Psoas muscle (tissue), 8 donors: Measurements from ENCODE around the gene USP19. TPM values are rescaled to one million over a fixed set of nuclear protein-coding genes. Genes with fewer than 3 reads are reported as not detected.

Experiments
- ATAC-seq, 4 donors: fragments of 200-7000 bp; cut with Tn5 transposase; one replicate each; pipeline ENCODE4 v1.9.1; 2020; ENCODE audit warnings: moderate library complexity in 3 of 4, mild to moderate bottlenecking in 2 of 4
- DNase-seq, 2 donors: peaks; one replicate each; pipeline ENCODE4 v3.0.0-alpha.2; 2020
- H3K27ac ChIP-seq: fragments of 200-600 bp; one replicate; pipeline ENCODE4 v1.8.0; 2022
- H3K27me3 ChIP-seq, 3 donors: fragments of 200-600 bp in 1 of 3; one replicate each; pipeline versions ENCODE4 v1.6.1 to v1.8.0; 2013 to 2022; ENCODE audit warnings: low read length in 2 of 3, mild to moderate bottlenecking in 2 of 3, moderate library complexity in 1 of 3; ENCODE audit not compliant: insufficient read depth in 3 of 3
- H3K36me3 ChIP-seq, 2 donors: fragments of 200-600 bp in 1 of 2; one replicate each; pipeline versions ENCODE4 v1.6.1 to v1.8.0; 2013 to 2022; ENCODE audit warnings: low read depth in 1 of 2, mild to moderate bottlenecking in 1 of 2, moderate library complexity in 1 of 2; ENCODE audit not compliant: insufficient read depth in 1 of 2
- H3K4me1 ChIP-seq: fragments of 200-600 bp; one replicate; pipeline ENCODE4 v1.8.0; 2022
- H3K4me3 ChIP-seq: fragments of 200-600 bp; one replicate; pipeline ENCODE4 v1.8.0; 2022; ENCODE audit warnings: mild to moderate bottlenecking
- H3K9me3 ChIP-seq: fragments of 200-600 bp; one replicate; pipeline ENCODE4 v1.8.0; 2022
- CTCF ChIP-seq: fragments of 200-600 bp; IDR thresholded peaks from one replicate; pipeline ENCODE4 v1.8.0; 2022; ENCODE audit warnings: antibody characterized with exemption
- WGBS, 3 donors: extraction: QIAGEN DNeasy Blood & Tissue Kit; methylation state at CpG; one replicate each; pipeline versions ENCODE4 v1.1.6 to v1.1.7; 2013; 5-methylcytosine and 5-hydroxymethylcytosine counted together
- intact Hi-C, 2 donors: fragments of 100-400 bp; cut with DNase I; formaldehyde crosslinking; loops; one replicate each; pipeline versions ENCODE4 v1.11.0 to v1.14.2; 2022
- polyA plus RNA-seq, 3 donors: library from polyadenylated mRNA; stranded (reverse); fragments of 200-250 nt; gene quantifications; one replicate each; pipeline ENCODE4 v1.2.3, GENCODE V29; 2013
- total RNA-seq, 4 donors: library from RNA; stranded (reverse); fragmentation: NEBNext Ultra II Directional in 2 of 4; extraction: Animal tissue kit (Norgen Biotek cat#: 25700) in 2 of 4; gene quantifications; one replicate each; pipeline versions ENCODE4 v1.2.1 to v1.2.4, GENCODE V29; 2021 to 2023
- donor health status: healthy with polysubstance abuse.
- donor health status: DM: no; HTN: no; CAD: no; lungs with moderate emphysema.
- donor health status: Bipolar disorder and iron deficiency.
- donor health status: healthy.
- donor health status: DM: yes; HTN: yes; CAD: no.
- donor health status: DM: no; HTN: no; CAD: no.
- donor health status: DM: no; HTN: no; CAD: no.
- donor health status: DM: yes; HTN: yes; CAD: no.

The USP19 gene
- total and polyA plus RNA-seq, 7 donors: 29.5 to 109 (median 91.1) TPM

- H3K27ac ChIP-seq: peak overlapping the region; percentile 95
- peaks cover 8 to 78% of the 10 kb centered on the region in 2 donors for H3K36me3 ChIP-seq
- ATAC-seq (peak in 1 of 4 donors; percentile 5), DNase-seq (no peak)
- H3K4me3 ChIP-seq: peak overlapping the region; percentile 98
- intact Hi-C loops: loop anchor here in 1 of 2 donors (5.0 kb wide), 1 partner anchor 46 kb away; the partner anchor contains the start of gene CCDC71
- no peaks in the 10 kb centered on the region for H3K27me3 ChIP-seq
- WGBS, 3 donors: 52 to 63% (median 61%) methylated on average over 17 of the region's 17 CpGs
- TF ChIP-seq CTCF: no peak
- H3K9me3 ChIP-seq: no peaks in the 10 kb centered on the region
- peaks cover 16% of the 10 kb centered on the region for H3K4me1 ChIP-seq
Measured at GRCh38 chr3:49121132-49121736, 611 bp upstream of the USP19 start.

- 0% methylated on average over 7 to 9 of the region's 9 CpGs for WGBS, 3 donors
- Histone ChIP-seq H3K27ac (peak overlapping the region; percentile 95), H3K27me3 (no peaks in the 10 kb centered on the region), H3K36me3 (peaks cover 8 to 78% of the 10 kb centered on the region in 2 donors), H3K9me3 (no peaks in the 10 kb centered on the region), H3K4me3 (peak overlapping the region; percentile 98), H3K4me1 (peaks cover 16% of the 10 kb centered on the region)
- intact Hi-C loops: loop anchor here in 1 of 2 donors (5.0 kb wide), 1 partner anchor 47 kb away; the partner anchor contains the start of gene CCDC71
- peak; percentile 2 to 20 (median 11) for ATAC-seq
- no peak for DNase-seq
- no peak for TF ChIP-seq CTCF
Measured at GRCh38 chr3:49120096-49120437, 556 bp downstream of the USP19 start.

DNA sequence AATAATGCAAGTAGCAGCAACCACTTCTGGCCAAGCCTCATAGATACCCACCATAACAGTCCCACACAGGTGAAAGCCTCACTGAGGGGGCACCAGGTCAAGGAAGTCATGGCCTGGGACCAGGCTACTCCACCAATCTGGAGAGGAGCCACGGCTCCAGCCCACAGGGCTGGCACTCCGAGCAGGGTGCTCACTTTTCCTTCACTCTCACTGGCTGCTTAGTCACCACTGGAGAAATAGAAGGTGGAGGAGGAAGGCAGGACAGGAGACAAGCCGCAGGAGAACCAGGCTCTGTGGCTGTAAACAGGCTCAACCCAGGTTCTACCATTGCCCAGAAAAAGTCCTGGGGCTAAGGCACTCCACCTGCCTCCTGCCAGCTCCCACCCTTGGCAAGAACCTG, 1.2 kb downstream of the USP19 start:
- H3K9me3 ChIP-seq: no peaks in the 10 kb centered on the region
- H3K4me1 ChIP-seq: peaks cover 16% of the 10 kb centered on the region
- intact Hi-C loops: no loop called here
- peaks cover 9 to 78% of the 10 kb centered on the region in 2 donors for H3K36me3 ChIP-seq
- no peaks in the 10 kb centered on the region for H3K27me3 ChIP-seq
- H3K27ac ChIP-seq: peak overlapping the region; percentile 95
- H3K4me3 ChIP-seq: peak overlapping the region; percentile 98
- TF ChIP-seq CTCF: no peak
- ATAC-seq: peak; percentile 7 to 51 (median 33)
- DNase-seq: peak in 1 of 2 donors; percentile 67
- 33 to 53% (median 38%) methylated on average over 3 of the region's 3 CpGs for WGBS, 3 donors

DNA sequence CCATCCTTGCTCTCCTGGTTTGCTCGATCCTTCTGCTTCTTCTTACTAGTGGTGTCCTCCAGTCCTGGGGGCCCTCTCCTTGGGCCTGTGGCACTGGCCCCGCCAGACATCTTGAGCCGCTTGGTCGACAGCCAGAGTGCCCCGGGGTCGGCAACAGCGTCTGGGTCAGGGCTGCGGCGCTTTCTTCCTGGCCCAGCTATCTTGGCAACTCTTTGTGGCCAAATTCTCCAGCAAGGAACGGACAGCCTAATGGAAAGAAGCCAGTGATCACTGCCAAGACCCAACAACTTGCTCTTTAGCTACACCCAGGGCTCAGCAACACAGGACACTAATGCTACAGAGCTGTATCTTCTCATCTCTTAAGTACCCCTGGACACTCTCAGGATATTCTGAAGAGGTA, 1.6 kb downstream of the USP19 start:
- no peak for TF ChIP-seq CTCF
- intact Hi-C loops: no loop called here
- peak overlapping the region; percentile 95 for H3K27ac ChIP-seq
- no peaks in the 10 kb centered on the region for H3K27me3 ChIP-seq
- H3K4me3 ChIP-seq: peak overlapping the region; percentile 98
- ATAC-seq: no peak
- no peak for DNase-seq
- no peaks in the 10 kb centered on the region for H3K9me3 ChIP-seq
- peaks cover 16% of the 10 kb centered on the region for H3K4me1 ChIP-seq
- H3K36me3 ChIP-seq: peaks cover 11 to 78% of the 10 kb centered on the region in 2 donors
- WGBS, 3 donors: 29 to 37% (median 32%) methylated on average over 10 of the region's 10 CpGs

GRCh38 chr3:49112262-49112661, 8.4 kb downstream of the USP19 start:
- Histone ChIP-seq H3K27me3 (no peaks in the 10 kb centered on the region), H3K36me3 (peaks cover 16 to 100% of the 10 kb centered on the region in 2 donors), H3K9me3 (no peaks in the 10 kb centered on the region), H3K27ac (no peak overlapping the region), H3K4me1 (no peaks in the 10 kb centered on the region), H3K4me3 (no peak overlapping the region)
- intact Hi-C loops: no loop called here
- no peak for ATAC-seq
- no peak for DNase-seq
- WGBS, 3 donors: 81 to 88% (median 85%) methylated on average over 14 of the region's 14 CpGs
- no peak for TF ChIP-seq CTCF
